ENCODE measurements around the gene UNG. TPM values are rescaled to one million over a fixed set of nuclear protein-coding genes. Genes with fewer than 3 reads are reported as not detected.

Gene UNG
- total RNA-seq, 6 experiments from 2014 or later, result 16.3 to 42.7 (median 21.2) TPM

- WGBS (ENCODE audit: insufficient coverage, low coverage, low lambda C conversion rate, missing lambda C conversion rate), result 16% methylated on average over 28 of the region's 61 CpGs
- TF ChIP-seq POLR2A (IDR thresholded peaks at IDR 0.05), result peak; percentile 49
- peak in 1 of 4 donors; percentile 8 for TF ChIP-seq CTCF (IDR thresholded peaks at IDR 0.05)
- Histone ChIP-seq H3K27me3 (no peaks in the 10 kb centered on the region), H3K9me3 (no peaks in the 10 kb centered on the region), H3K36me3 (peaks cover 0 to 1% (median 0%) of the 10 kb centered on the region in 4 donors), H3K4me1 (peaks cover 0 to 91% (median 27%) of the 10 kb centered on the region in 4 donors), H3K27ac (peak overlapping the region; percentile 50 to 75 (median 58)), H3K4me3 (peak overlapping the region; percentile 50 to 58 (median 52))
- intact Hi-C loops (cut with DNase I), result no loop called here
- ATAC-seq, result peak; percentile 90 to 96 (median 94)
- DNase-seq, result peak; percentile 89 to 91 (median 91)
Observed at GRCh38 chr12:109154451-109155438, 57.3 kb downstream of the UNG start.

- H3K9me3 ChIP-seq, result no peaks in the 10 kb centered on the region
- H3K4me3 ChIP-seq, result no peak overlapping the region
- intact Hi-C loops (cut with DNase I), result no loop called here
- ATAC-seq, result no peak
- no peaks in the 10 kb centered on the region for H3K27me3 ChIP-seq
- H3K36me3 ChIP-seq, result peaks cover 0 to 1% (median 0%) of the 10 kb centered on the region in 4 donors
- TF ChIP-seq POLR2A (IDR thresholded peaks at IDR 0.05) (no peak), CTCF (IDR thresholded peaks at IDR 0.05) (no peak)
- no peak for DNase-seq
- peaks cover 0 to 91% (median 26%) of the 10 kb centered on the region in 4 donors for H3K4me1 ChIP-seq
- H3K27ac ChIP-seq, result no peak overlapping the region
- WGBS (ENCODE audit: insufficient coverage, low coverage, low lambda C conversion rate, missing lambda C conversion rate), result 91% methylated on average over 5 of the region's 5 CpGs
Observed at GRCh38 chr12:109156036-109156435, 58.6 kb downstream of the UNG start.

GRCh38 chr12:109156586-109156985, 59.2 kb downstream of the UNG start:
- WGBS (ENCODE audit: insufficient coverage, low coverage, low lambda C conversion rate, missing lambda C conversion rate), result 60% methylated on average over 2 of the region's 5 CpGs
- Histone ChIP-seq H3K4me1 (peaks cover 0 to 87% (median 25%) of the 10 kb centered on the region in 4 donors), H3K4me3 (no peak overlapping the region), H3K27me3 (no peaks in the 10 kb centered on the region), H3K36me3 (peaks cover 0 to 1% (median 0%) of the 10 kb centered on the region in 4 donors), H3K27ac (no peak overlapping the region), H3K9me3 (no peaks in the 10 kb centered on the region)
- TF ChIP-seq CTCF (IDR thresholded peaks at IDR 0.05) (no peak), POLR2A (IDR thresholded peaks at IDR 0.05) (no peak)
- peak in 1 of 3 donors; percentile 41 for DNase-seq
- no peak for ATAC-seq
- intact Hi-C loops (cut with DNase I), result no loop called here

GRCh38 chr12:109157986-109158385, 60.6 kb downstream of the UNG start:
- H3K4me3 ChIP-seq, result no peak overlapping the region
- peak overlapping the region in 1 of 3 donors; percentile 32 for H3K27ac ChIP-seq
- ATAC-seq (no peak), DNase-seq (peak in 1 of 3 donors; percentile 39)
- intact Hi-C loops (cut with DNase I), result no loop called here
- H3K27me3 ChIP-seq, result no peaks in the 10 kb centered on the region
- H3K36me3 ChIP-seq, result peaks cover 0 to 7% (median 1%) of the 10 kb centered on the region in 4 donors
- WGBS (ENCODE audit: insufficient coverage, low coverage, low lambda C conversion rate, missing lambda C conversion rate), result 36% methylated on average over 5 of the region's 5 CpGs
- TF ChIP-seq POLR2A (IDR thresholded peaks at IDR 0.05), result no peak
- H3K9me3 ChIP-seq, result no peaks in the 10 kb centered on the region
- peaks cover 0 to 76% (median 22%) of the 10 kb centered on the region in 4 donors for H3K4me1 ChIP-seq

GRCh38 chr12:109160433-109160832, 63.0 kb downstream of the UNG start:
- no peaks in the 10 kb centered on the region for H3K27me3 ChIP-seq
- 36% methylated on average over 3 of the region's 7 CpGs for WGBS (ENCODE audit: insufficient coverage, low coverage, low lambda C conversion rate, missing lambda C conversion rate)
- peaks cover 0 to 15% (median 8%) of the 10 kb centered on the region in 4 donors for H3K36me3 ChIP-seq
- intact Hi-C loops (cut with DNase I), result no loop called here
- H3K27ac ChIP-seq, result peak overlapping the region; percentile 21 to 30 (median 29)
- no peaks in the 10 kb centered on the region for H3K9me3 ChIP-seq
- no peak overlapping the region for H3K4me3 ChIP-seq
- TF ChIP-seq CTCF (IDR thresholded peaks at IDR 0.05) (no peak), POLR2A (IDR thresholded peaks at IDR 0.05) (no peak)
- ATAC-seq (peak; percentile 31 to 67 (median 54)), DNase-seq (peak in 1 of 3 donors; percentile 47)
- peaks cover 0 to 54% (median 16%) of the 10 kb centered on the region in 4 donors for H3K4me1 ChIP-seq
